ENCODE results near the gene S100A7. TPM values are rescaled to one million over a fixed set of nuclear protein-coding genes. Genes with fewer than 3 reads are reported as not detected.
"Not testable (repeated sequence)": the region's sequence is repeated elsewhere in the genome, so short reads cannot be mapped to it uniquely, and the experiment has no call there.

The S100A7 gene
- total RNA-seq, 1 donor from 2014 or later: not detected

GRCh38 chr1:153476491-153477093 is 16.1 kb upstream of the S100A7 start:
- no peak for DNase-seq

GRCh38 chr1:153475282-153475681 is 14.8 kb upstream of the S100A7 start:
- DNase-seq: no peak

GRCh38 chr1:153474347-153474746 is 13.9 kb upstream of the S100A7 start:
- no peak for DNase-seq

- DNase-seq: no peak
Observed at GRCh38 chr1:153470707-153471106, 10.3 kb upstream of the S100A7 start.

GRCh38 chr1:153466908-153467307 is 6.5 kb upstream of the S100A7 start:
- DNase-seq: no peak

DNA sequence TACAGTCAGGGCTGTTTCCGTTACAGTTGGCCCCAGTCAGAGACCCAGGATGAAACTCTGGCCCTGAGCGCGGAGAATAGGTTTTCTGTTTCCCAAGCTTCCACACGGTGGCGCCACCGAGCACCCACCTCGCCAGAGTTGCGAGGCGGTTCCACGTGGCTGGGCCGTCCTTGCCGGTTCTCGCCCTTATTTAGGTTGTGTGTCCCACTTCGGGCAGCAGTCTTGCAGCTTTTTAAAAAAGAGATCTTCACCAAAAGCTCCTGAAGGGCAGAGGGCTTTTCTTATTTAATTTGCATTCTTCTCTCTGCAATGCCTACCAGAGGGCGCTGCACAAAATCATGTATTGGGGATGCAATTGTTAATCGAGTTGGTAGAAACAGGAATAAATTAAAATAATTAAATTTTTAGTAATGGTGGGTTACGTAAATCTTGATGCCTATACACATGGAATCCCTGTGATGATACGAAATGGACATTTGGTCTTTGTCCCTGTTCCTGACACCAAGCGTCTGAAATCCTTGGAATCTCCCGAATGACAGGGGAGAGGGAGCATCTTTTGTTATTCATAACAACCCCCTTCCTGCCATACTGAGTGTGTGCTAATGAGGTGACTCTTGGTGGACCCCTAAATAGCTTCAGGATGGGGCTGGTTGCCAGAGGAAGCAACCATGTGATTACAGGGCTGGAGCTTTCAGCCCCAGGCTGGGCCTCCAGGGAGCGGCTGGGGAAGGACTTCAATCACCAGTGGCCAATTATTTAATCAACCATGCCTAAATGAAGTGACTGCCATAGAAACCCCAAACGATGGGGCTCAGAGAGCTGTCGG is 5.6 kb upstream of the S100A7 start:
- DNase-seq: no peak

GRCh38 chr1:153462741-153463140 is 2.3 kb upstream of the S100A7 start:
- DNase-seq: not testable (repeated sequence)

DNA sequence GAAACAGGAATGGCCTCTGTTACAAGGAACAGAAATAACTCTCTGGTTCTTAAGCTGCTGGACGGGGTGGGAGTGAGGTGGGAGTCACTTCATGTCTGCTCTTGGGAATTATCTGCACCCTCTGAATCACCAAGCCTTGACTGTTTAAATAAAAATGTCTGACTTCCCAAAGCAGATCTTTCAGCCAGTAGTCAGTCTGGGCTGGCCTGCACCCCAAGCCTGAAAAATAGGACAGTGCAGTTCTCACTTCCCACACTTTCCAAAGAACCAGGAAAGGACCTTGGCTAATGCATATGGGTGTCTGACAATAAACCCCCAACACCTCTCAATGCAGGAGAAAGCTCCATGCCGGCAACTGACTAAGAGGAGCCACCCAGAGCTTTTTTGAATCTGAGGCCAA is 796 bp downstream of the S100A7 start:
- no peak for DNase-seq

- DNase-seq: no peak
Observed at GRCh38 chr1:153456396-153456795, 4.1 kb downstream of the S100A7 start.

DNA sequence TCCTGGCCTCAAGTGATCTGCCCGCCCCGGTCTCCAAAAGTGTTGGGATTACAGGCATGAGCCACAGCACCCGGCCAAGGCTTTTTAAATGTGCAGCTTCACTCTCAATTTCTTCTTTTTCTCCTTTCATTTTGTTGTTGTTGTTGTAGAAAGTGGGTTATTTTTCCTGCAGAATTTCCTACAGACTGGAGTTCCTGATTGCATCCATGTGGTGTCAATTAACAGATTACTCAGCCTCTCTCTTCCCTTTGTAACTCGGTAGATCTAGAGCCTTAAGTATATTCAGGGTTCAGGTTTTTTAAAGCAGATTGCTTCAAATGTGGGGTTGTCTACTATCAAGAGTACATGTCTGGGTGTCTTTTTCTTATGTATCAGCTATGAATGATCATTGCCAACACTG is 11.6 kb downstream of the S100A7 start:
- DNase-seq: not testable (repeated sequence)

DNA sequence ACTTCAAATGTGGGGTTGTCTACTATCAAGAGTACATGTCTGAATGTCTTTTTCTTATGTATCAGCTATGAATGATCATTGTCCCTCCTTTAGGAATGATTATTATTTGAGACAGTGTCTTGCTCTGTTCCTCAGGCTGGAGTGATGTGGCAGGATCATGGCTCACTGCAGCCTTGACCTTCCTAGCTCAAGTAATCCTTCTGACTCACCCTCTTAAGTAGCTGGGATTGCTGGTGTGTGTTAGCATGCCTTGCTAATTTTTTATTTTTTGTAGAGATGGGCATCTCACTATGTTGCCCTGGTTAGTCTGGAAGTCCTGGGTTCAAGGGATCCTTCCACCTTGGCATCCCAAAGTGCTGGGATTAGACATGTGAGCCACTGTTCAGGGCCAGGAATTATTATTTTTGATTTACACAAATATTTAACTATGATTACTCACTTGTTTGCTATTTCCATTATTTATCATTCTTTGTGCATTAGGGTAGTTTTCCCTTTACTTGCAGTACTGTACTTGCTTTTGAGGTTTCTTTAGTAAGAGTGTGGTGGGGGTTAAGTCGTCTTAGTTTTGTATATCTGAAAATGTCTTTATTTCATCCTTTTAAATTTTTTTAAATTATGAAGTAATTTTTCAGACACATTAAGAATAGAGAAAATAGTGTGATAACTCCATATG is 12.8 kb downstream of the S100A7 start:
- DNase-seq: no peak

GRCh38 chr1:153444078-153444477 is 16.4 kb downstream of the S100A7 start:
- no peak for DNase-seq

GRCh38 chr1:153443486-153443885 is 17.0 kb downstream of the S100A7 start:
- DNase-seq: no peak

DNA sequence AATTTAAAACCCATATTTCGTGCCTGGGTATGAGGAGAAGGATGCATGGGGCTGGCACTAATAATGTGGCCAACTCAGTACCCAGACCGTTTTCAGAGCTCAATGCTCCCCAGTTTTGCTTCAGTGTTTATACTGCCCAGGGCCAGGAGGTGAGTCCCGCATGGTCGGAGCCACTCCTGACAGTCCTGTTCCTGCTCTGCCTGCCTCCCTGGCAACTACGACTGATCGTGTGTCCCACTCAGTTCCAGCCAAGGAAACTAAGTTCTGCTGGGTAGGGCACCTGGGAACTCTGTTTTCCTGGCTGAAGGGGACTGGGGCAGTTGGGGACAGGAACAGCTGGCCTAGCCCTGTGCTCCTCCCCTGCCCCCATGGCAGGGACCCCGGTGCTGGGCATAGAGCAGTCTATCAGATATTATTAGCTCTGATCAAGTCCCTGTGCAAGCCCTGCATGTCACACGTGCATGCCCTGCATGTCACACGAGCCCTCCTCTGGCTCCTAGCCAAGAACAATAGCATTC is 19.2 kb downstream of the S100A7 start:
- DNase-seq: no peak

DNA sequence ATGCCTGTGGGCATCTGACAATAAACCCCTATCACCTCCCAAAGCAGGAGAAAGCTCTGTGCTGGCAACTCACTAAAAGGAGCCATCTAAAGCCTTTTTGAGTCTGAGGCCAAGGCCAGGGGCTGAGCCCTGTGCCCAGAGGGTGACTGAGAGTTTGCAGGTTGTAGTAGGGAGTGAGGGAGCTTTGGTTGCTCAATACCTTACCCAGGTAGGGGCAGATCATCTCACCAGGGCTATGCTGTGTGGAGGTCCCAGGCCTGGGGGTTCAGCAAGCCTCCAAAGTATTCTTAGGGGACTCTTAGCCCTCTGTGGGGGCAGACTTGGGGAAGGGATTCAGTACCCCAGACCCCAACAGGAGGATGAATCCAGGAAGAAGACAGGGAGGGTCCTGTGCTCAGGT is 21.2 kb downstream of the S100A7 start:
- DNase-seq: no peak

DNA sequence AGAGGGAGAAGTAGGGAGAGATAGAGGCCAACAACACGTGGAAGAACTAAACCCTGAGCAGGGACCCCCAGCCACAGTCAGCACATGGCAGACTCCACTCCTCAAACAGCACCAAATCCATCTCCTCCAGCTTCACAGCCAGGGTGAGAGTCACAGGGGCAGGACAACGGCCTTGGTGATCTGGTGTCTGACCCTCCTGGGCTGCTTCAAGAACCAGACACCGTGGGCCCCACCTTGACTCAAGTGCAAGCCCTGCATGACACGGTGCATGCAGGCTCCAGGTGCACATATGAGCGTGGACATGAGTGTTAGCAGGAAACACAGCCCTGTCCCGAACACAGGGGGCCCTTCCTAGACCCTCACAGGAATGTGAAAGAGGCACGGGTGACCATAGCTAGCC is 21.9 kb downstream of the S100A7 start:
- no peak for DNase-seq

- no peak for DNase-seq
Observed at GRCh38 chr1:153437236-153437635, 23.2 kb downstream of the S100A7 start.

DNA sequence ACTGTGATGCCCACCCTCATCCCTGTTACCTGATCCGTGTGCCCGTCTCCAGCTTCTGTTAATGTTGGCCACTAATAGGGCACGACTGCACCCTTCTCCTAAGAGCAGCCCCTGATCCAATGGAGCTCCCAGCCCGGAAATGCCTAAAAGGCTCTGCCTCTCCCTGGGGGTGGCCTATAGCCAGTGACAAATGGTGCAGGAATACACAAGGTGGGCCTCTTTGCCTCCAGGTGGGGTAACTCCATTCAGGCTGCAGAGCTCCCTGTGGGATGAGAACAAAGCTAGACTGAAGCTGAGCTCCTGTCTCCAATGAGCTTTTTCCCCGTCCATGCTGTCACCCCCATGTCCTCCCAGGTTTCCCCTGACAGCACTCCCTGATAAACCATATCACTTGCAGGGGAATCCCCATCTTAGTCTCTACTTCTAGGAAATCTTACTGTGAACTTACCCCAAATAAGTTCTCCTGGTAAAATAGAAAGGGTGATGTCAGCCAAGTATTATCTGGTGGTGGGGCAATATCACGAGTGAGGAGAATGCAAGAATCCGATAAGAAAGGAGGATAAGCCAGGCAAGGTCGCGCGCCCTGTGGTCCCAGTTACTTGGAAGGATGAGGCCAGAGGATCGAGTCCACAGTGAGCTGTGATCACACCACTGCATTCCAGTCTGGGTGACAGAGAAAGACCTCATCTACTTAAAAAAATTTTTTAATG is 25.6 kb downstream of the S100A7 start:
- no peak for DNase-seq

DNA sequence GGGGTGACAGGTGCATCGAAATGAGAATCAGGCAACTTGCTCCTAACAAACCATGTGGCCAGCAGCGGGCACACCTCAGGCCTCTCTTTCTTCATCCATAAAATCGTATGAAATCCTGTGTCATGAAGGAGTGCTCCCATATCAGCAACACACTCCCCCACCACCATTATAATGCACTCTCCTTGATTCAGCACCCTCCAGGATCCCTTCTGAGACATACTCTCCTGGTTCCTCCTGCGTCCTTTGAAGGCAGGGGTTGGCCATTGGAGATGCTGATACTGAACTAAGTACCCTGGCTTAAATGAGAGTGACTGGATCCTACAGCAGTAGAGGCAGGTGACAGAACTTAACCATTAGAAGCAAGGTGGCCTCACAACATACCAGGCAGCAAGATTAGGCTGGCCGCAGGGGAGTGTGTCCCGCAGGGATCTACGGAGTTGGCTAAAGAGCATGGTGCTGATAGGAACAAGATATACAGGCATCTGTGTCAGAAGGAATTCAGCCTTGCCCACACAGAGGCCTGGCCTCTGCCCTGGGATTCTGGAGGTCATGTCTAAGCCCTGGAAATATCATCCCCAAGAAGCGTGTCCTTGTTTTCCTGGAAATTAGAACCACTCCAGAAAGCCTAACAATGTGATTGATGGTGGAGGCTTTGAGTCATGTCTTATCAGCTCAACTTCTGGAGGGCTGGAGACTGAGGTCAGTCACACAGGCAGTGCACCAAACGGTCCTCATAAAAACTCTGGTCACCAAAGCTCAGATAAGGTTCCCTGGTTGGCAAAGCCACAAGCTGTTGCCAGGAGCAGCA is 27.4 kb downstream of the S100A7 start:
- DNase-seq: no peak

GRCh38 chr1:153431928-153432327 is 28.5 kb downstream of the S100A7 start:
- DNase-seq: no peak

DNA sequence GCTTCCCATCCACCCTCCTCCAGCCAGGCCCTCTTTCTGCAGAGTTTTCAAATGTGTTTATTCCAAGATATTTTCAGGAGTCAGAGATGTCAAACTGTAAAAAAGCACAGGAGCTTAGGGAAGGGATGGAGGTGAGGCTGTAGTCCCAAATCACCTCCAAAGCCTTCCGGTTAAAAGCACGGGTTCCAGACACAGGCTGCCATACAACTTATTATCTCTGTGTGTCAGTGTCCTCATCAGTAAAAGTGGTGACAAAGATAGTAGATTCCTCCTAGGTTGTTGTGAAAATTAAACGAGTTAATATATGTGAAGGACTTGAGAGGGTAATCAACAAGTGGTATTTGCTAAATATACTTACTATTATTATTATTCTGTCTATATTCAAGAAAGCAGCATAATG is 29.0 kb downstream of the S100A7 start:
- no peak for DNase-seq

DNA sequence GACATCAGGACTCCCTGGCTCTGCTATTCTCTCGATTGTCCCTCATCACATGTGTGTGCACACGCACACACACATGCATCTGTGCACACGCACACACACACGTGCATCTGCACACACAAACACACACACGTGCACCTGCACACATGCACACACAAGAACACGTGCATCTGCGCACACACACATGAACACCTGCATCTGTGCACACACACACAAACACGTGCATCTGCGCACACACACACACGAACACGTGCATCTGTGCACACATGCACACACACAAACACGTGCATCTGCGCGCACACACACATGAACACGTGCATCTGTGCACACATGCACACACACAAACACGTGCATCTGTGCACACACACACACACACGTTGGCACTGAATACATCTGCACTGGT is 29.4 kb downstream of the S100A7 start:
- no peak for DNase-seq
